ENCODE results near the gene CHRD. TPM values are rescaled to one million over a fixed set of nuclear protein-coding genes. Genes with fewer than 3 reads are reported as not detected.

CHRD gene
- total RNA-seq, 4 donors from 2014 or later = 3.3 to 5.2 (median 4.3) TPM

DNA sequence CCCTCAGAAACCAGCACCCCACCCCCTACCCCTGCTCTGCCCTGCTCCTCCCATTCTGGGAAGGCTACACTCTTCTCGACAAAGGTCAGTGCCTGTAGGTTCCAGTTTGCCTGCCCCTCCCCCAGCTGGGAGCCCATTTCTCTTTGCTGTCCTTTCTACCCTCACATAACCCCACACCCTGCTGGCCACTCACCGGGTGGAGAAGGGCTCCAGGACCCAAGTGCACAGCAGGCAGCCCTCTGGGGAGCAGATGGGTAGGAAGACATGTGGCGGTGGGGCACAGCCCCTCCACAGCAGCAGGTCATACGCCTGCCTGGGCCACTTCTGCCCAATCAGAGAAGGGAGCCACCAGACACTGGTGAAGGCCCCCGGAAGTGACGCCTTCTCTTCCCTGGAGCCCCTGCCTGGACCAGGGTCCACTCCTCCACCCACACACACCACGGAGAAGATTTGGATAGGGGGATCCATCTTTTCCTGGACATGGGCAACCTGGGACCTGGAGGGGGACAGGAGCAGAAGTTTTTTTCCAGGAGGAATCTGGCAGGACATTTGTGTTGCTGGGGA is 1.9 kb upstream of the CHRD start, which contains the start of gene THPO:
Gene THPO, minus strand, starts transcription at position 326 of the 564 bp plus-strand sequence. CDS start 1,948 bp downstream, outside the sequence.
- 66 to 83% methylated on average over 6 to 7 of the region's 7 CpGs for WGBS, 2 donors
- intact Hi-C loops (cut with DNase I; ENCODE audit: low total_unique reads) = no loop called here
- TF ChIP-seq POLR2A (IDR thresholded peaks at IDR 0.05) = no peak
- TF ChIP-seq, protein P1, sequence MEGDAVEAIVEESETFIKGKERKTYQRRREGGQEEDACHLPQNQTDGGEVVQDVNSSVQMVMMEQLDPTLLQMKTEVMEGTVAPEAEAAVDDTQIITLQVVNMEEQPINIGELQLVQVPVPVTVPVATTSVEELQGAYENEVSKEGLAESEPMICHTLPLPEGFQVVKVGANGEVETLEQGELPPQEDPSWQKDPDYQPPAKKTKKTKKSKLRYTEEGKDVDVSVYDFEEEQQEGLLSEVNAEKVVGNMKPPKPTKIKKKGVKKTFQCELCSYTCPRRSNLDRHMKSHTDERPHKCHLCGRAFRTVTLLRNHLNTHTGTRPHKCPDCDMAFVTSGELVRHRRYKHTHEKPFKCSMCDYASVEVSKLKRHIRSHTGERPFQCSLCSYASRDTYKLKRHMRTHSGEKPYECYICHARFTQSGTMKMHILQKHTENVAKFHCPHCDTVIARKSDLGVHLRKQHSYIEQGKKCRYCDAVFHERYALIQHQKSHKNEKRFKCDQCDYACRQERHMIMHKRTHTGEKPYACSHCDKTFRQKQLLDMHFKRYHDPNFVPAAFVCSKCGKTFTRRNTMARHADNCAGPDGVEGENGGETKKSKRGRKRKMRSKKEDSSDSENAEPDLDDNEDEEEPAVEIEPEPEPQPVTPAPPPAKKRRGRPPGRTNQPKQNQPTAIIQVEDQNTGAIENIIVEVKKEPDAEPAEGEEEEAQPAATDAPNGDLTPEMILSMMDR (IDR thresholded peaks at IDR 0.05) = no peak
- no peak within 1 kb of the TSS for H3K4me3 ChIP-seq (ENCODE audit: low read depth, poor library complexity, severe bottlenecking)
- no peak for DNase-seq (ENCODE audit: low spot score in 2 of 2)

DNA sequence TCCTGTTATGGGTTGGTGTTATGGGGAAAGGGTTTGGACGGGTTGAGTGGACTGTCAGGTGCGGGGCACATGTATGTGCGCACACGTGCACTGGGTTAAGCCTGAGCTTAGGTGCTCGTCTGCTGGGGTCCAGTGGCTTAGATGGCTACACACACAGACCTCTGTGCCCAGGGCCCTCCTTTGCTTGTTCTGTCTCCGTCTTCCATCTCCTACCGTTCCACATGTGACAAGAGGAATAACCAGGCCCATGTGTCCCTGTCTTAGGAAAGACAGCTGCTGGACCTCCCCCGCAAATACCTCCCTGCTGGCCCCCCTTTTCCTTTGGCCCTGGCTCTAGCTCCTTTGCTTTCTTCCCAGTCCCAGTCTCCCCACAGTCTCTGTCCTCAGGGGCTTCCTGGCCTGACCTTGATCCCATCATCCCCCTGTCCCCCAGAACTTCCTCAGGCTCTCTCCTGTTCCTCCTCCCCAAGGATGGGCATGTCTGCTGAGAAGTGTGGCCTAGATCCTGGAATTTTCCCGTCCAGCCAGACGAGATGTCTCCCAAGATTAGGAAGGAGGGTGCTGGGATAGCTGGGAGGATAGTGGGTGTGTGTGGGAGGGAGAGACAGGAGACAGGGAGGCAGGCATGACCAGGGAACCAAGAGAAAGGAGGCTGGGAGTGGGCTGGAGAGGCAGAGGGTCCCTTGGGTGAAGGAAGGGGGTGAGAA is 1.1 kb upstream of the CHRD start:
- 63 to 72% methylated on average over 10 of the region's 10 CpGs for WGBS, 2 donors
- intact Hi-C loops (cut with DNase I; ENCODE audit: low total_unique reads) = no loop called here
- no peak overlapping the region for H3K4me3 ChIP-seq (ENCODE audit: low read depth, poor library complexity, severe bottlenecking)
- TF ChIP-seq, protein P1 (IDR thresholded peaks at IDR 0.05) = no peak
- TF ChIP-seq POLR2A (IDR thresholded peaks at IDR 0.05) = no peak
- no peak for DNase-seq (ENCODE audit: low spot score in 2 of 2)

DNA sequence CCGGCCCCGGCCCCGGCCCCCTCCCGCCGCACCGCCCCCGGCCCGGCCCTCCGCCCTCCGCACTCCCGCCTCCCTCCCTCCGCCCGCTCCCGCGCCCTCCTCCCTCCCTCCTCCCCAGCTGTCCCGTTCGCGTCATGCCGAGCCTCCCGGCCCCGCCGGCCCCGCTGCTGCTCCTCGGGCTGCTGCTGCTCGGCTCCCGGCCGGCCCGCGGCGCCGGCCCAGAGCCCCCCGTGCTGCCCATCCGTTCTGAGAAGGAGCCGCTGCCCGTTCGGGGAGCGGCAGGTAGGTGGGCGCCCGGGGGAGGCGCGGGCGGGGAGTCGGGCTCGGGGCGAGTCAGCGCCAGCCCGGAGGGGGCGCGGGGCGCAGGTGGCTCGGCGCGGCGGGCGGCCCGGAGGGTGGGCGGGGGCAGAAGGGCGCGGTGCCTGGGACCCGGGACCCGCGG is 352 bp downstream of the CHRD start:
- peak; percentile 48 to 94 for DNase-seq (ENCODE audit: low spot score in 2 of 2)
- TF ChIP-seq, protein P1 (IDR thresholded peaks at IDR 0.05) = no peak
- no peak for TF ChIP-seq POLR2A (IDR thresholded peaks at IDR 0.05)
- intact Hi-C loops (cut with DNase I; ENCODE audit: low total_unique reads) = no loop called here
- H3K4me3 ChIP-seq (ENCODE audit: low read depth, poor library complexity, severe bottlenecking) = peak overlapping the region; percentile 36
- WGBS, 2 donors = 0% methylated on average over 4 to 31 of the region's 62 CpGs

DNA sequence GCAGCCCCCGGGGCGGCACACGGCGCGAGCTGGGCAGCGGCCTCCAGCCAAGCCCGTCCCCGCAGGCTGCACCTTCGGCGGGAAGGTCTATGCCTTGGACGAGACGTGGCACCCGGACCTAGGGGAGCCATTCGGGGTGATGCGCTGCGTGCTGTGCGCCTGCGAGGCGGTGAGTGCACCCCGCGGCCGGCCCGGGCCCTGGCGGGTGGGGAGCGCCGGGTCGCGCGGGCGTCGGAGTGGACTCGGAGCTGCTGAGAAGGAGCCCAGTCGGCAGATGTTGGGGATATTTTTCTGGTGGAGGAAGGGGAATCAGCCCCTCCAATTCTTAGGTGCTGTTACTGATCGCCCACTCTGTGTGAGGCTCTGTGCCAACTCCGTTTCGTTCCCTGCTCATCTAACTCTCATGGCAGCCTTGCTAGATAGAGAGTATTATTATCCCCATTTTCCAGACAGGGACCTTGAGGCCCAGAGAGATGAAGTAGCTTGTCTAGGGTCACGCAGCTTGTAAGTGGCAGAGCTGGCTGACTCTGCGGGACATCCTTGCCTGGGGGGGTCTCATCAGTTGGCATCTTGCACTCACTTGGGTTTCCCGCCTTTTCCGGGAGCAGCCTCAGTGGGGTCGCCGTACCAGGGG is 890 bp downstream of the CHRD start:
- 1% methylated on average over 28 to 34 of the region's 42 CpGs for WGBS, 2 donors
- no peak for TF ChIP-seq POLR2A (IDR thresholded peaks at IDR 0.05)
- TF ChIP-seq, protein P1 (IDR thresholded peaks at IDR 0.05) = no peak
- intact Hi-C loops (cut with DNase I; ENCODE audit: low total_unique reads) = no loop called here
- no peak for DNase-seq (ENCODE audit: low spot score in 2 of 2)
- H3K4me3 ChIP-seq (ENCODE audit: low read depth, poor library complexity, severe bottlenecking) = peak overlapping the region; percentile 36

DNA sequence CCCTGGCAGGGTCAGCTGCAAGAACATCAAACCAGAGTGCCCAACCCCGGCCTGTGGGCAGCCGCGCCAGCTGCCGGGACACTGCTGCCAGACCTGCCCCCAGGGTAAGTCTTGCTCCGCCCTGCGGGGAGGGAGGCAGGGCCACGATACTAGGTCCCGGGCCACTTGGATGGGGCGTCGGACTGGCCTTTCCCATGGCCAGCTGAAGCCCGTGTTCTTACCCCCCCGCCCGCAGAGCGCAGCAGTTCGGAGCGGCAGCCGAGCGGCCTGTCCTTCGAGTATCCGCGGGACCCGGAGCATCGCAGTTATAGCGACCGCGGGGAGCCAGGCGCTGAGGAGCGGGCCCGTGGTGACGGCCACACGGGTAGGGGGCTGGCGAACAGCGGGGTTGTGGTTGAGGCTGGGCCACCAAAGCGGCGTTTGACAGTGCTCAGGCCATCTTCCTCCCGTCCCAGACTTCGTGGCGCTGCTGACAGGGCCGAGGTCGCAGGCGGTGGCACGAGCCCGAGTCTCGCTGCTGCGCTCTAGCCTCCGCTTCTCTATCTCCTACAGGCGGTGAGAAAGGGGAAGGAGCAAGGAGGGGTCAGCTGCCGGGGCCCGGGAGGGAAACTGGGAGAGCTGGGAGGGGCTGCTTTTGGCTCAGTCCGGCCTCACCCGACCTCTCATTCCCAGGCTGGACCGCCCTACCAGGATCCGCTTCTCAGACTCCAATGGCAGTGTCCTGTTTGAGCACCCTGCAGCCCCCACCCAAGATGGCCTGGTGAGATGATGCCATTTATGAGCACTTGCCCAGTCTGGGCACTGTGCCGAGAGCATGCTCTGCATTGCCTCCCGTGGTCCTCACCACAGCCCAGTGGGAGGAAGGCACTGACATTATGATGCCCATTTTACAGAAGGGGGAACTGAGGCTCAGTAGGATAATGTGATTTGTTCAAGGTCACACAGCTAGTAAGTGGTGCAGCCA is 1.7 kb downstream of the CHRD start:
- intact Hi-C loops (cut with DNase I; ENCODE audit: low total_unique reads) = no loop called here
- no peak overlapping the region for H3K4me3 ChIP-seq (ENCODE audit: low read depth, poor library complexity, severe bottlenecking)
- no peak for DNase-seq (ENCODE audit: low spot score in 2 of 2)
- no peak for TF ChIP-seq POLR2A (IDR thresholded peaks at IDR 0.05)
- TF ChIP-seq, protein P1 (IDR thresholded peaks at IDR 0.05) = no peak
- WGBS, 2 donors = 24 to 47% methylated on average over 25 to 27 of the region's 55 CpGs

Data from lower leg skin (tissue), 4 donors.